ENCODE data around the gene TRIP11. TPM values are rescaled to one million over a fixed set of nuclear protein-coding genes. Genes with fewer than 3 reads are reported as not detected.
A peak's percentile ranks its signal among the peaks of the same experiment; 100 is the strongest.

The TRIP11 gene
- total RNA-seq, 1 donor from 2014 or later: 50.5 TPM

- no peak overlapping the region for H3K9ac ChIP-seq (ENCODE audit: low read length)
- TF ChIP-seq CTCF (IDR thresholded peaks at IDR 0.05; ENCODE audit: insufficient read depth, low read depth, low read length) (no peak), EZH2 (IDR thresholded peaks at IDR 0.05; ENCODE audit: insufficient read depth, low read length) (no peak)
- Mint-ChIP-seq H3K4me3 (ENCODE audit: unreplicated experiment) (no peak overlapping the region), H3K36me3 (ENCODE audit: low read depth, unreplicated experiment) (no peaks in the 10 kb centered on the region), H3K4me1 (ENCODE audit: low read depth, unreplicated experiment) (no peaks in the 10 kb centered on the region), H3K9me3 (ENCODE audit: unreplicated experiment) (no peaks in the 10 kb centered on the region), H3K27ac (ENCODE audit: unreplicated experiment) (no peak overlapping the region), H3K27me3 (ENCODE audit: low read depth, unreplicated experiment) (peaks cover 14% of the 10 kb centered on the region)
- no peak overlapping the region for H3K4me2 ChIP-seq (ENCODE audit: low read length)
- DNase-seq (ENCODE audit: low read depth) (no peak), FAIRE-seq (no peak)
- no peaks in the 10 kb centered on the region for H3K4me1 ChIP-seq (ENCODE audit: insufficient read depth, low read length)
- no peaks in the 10 kb centered on the region for H3K79me2 ChIP-seq (ENCODE audit: insufficient read depth, low read length)
- H3K27ac ChIP-seq (ENCODE audit: low read depth, low read length): no peak overlapping the region
- H3K27me3 ChIP-seq (ENCODE audit: insufficient read depth, low read length): no peaks in the 10 kb centered on the region
- no peaks in the 10 kb centered on the region for H4K20me1 ChIP-seq (ENCODE audit: insufficient read depth, low read length)
- H2AFZ ChIP-seq (ENCODE audit: low read depth, low read length): no peak overlapping the region
- H3K36me3 ChIP-seq (ENCODE audit: insufficient read depth, low read length): no peaks in the 10 kb centered on the region
- no peak overlapping the region for H3K4me3 ChIP-seq (ENCODE audit: insufficient read depth, low read depth, low read length)
- no peaks in the 10 kb centered on the region for H3K9me3 ChIP-seq (ENCODE audit: insufficient read depth, low read depth, low read length)
Observed at GRCh38 chr14:91953170-91953985, 86.5 kb downstream of the TRIP11 start.

- DNase-seq (ENCODE audit: low read depth) (peak; percentile 86), FAIRE-seq (no peak)
- Mint-ChIP-seq H3K27ac (ENCODE audit: unreplicated experiment) (peak within 1 kb of the TSS; percentile 78), H3K4me3 (ENCODE audit: unreplicated experiment) (peak within 1 kb of the TSS; percentile 87), H3K27me3 (ENCODE audit: low read depth, unreplicated experiment) (peaks cover 24% of the 10 kb centered on the region), H3K4me1 (ENCODE audit: low read depth, unreplicated experiment) (no peaks in the 10 kb centered on the region), H3K9me3 (ENCODE audit: unreplicated experiment) (no peaks in the 10 kb centered on the region), H3K36me3 (ENCODE audit: low read depth, unreplicated experiment) (no peaks in the 10 kb centered on the region)
- Histone ChIP-seq H3K4me1 (ENCODE audit: insufficient read depth, low read length) (peaks cover 6% of the 10 kb centered on the region), H3K27me3 (ENCODE audit: insufficient read depth, low read length) (no peaks in the 10 kb centered on the region), H3K79me2 (ENCODE audit: insufficient read depth, low read length) (no peaks in the 10 kb centered on the region), H3K9me3 (ENCODE audit: insufficient read depth, low read depth, low read length) (no peaks in the 10 kb centered on the region), H4K20me1 (ENCODE audit: insufficient read depth, low read length) (no peaks in the 10 kb centered on the region), H3K4me3 (ENCODE audit: insufficient read depth, low read depth, low read length) (peak within 1 kb of the TSS; percentile 62), H3K27ac (ENCODE audit: low read depth, low read length) (no peak within 1 kb of the TSS), H3K9ac (ENCODE audit: low read length) (peak within 1 kb of the TSS; percentile 63), H2AFZ (ENCODE audit: low read depth, low read length) (peak within 1 kb of the TSS; percentile 82), H3K36me3 (ENCODE audit: insufficient read depth, low read length) (no peaks in the 10 kb centered on the region), H3K4me2 (ENCODE audit: low read length) (peak within 1 kb of the TSS; percentile 82)
- TF ChIP-seq EZH2 (IDR thresholded peaks at IDR 0.05; ENCODE audit: insufficient read depth, low read length): no peak
- no peak for TF ChIP-seq CTCF (IDR thresholded peaks at IDR 0.05; ENCODE audit: insufficient read depth, low read depth, low read length)
Observed at GRCh38 chr14:91947475-91948184, 92.2 kb downstream of the TRIP11 start, which contains the start of gene FBLN5. Gene FBLN5 (minus strand): TSS chr14:91947694. CDS start chr14:91947229, 465 bp downstream.

Data from astrocyte (in vitro differentiated cells and primary cell).